Heart left ventricle (tissue), 13 donors: ENCODE measurements around the gene TMEM196.

ENCODE experiments used
- POLR2A ChIP-seq, 2 donors: fragments of 450-650 bp; IDR thresholded peaks; one replicate each; pipeline ENCODE4 v1.6.1; 2017; ENCODE audit warnings: antibody characterized with exemption in 2 of 2, mild to moderate bottlenecking in 2 of 2, moderate library complexity in 2 of 2
- TF ChIP-seq, protein P1 (sequence below), 12 donors: fragments of 200-600 bp; sonication (generic) in 4 of 12; IDR thresholded peaks; one replicate each; pipeline versions ENCODE4 v1.5.0 to v1.8.0; 2018 to 2022; ENCODE audit warnings: antibody characterized with exemption in 12 of 12, mild to moderate bottlenecking in 5 of 12
- donor health status: ischemic (EF 13 %, LVEDD 7.1; RV severe dilation, severe dysfunction).
- donor health status: DM: no; HTN: yes; CAD: no.
- donor health status: DM: no; HTN: no; CAD: no.
- donor health status: ischemic (EF 25% LVEDD 6.9; RV normal size, moderate dysfunction).
- donor health status: ischemic (EF 25% LVEDD 5.7; RV mildly dilated, moderate dysfunction).
- donor health status: ischemic (EF 35%, LVEDD 5.7; RV mildly dilated, moderate dysfunction).
- donor health status: nonischemic (EF 11% LVEDD 7.7; RV severe dilation, severe dysfunction).
- donor health status: DM: yes; HTN: yes; CAD: no.
- donor health status: PGD.
- donor health status: ischemic (EF 29% LVEDD 5.4; RV normal size, mild dysfunction).
- donor health status: nonischemic (EF 23%, LVEDD 6.1; RV moderate dilation, normal function).

DNA sequence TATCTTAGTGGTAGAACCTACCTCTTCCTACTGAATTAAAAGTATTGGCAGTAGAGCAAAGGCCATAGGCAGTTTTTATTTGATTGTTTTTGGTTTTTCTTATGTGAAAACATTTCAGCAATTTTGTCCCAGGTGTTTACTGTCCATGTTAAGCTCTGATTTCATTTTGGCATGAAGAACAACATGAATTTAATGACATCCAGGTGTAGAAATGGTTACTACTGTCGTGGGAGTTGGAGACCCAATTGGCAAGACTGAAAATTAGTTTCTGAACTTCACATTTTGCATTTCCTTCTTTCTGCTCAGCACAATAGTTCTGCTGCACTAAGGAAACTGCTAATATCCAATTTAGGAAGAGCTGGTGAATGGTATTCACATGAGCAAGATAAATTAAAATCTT, 38.0 kb upstream of the TMEM196 start:
- TF ChIP-seq, protein P1, sequence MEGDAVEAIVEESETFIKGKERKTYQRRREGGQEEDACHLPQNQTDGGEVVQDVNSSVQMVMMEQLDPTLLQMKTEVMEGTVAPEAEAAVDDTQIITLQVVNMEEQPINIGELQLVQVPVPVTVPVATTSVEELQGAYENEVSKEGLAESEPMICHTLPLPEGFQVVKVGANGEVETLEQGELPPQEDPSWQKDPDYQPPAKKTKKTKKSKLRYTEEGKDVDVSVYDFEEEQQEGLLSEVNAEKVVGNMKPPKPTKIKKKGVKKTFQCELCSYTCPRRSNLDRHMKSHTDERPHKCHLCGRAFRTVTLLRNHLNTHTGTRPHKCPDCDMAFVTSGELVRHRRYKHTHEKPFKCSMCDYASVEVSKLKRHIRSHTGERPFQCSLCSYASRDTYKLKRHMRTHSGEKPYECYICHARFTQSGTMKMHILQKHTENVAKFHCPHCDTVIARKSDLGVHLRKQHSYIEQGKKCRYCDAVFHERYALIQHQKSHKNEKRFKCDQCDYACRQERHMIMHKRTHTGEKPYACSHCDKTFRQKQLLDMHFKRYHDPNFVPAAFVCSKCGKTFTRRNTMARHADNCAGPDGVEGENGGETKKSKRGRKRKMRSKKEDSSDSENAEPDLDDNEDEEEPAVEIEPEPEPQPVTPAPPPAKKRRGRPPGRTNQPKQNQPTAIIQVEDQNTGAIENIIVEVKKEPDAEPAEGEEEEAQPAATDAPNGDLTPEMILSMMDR (IDR thresholded peaks at IDR 0.05): no peak
- no peak for TF ChIP-seq POLR2A (IDR thresholded peaks at IDR 0.05)
